Measurements from ENCODE around the gene MINPP1. TPM values are rescaled to one million over a fixed set of nuclear protein-coding genes. Genes with fewer than 3 reads are reported as not detected.
A peak's percentile ranks its signal among the peaks of the same experiment; 100 is the strongest.

The MINPP1 gene
- polyA plus RNA-seq, 1 of the 3 experiments (the other 2 are of a cell fraction): 23.7 TPM

DNA sequence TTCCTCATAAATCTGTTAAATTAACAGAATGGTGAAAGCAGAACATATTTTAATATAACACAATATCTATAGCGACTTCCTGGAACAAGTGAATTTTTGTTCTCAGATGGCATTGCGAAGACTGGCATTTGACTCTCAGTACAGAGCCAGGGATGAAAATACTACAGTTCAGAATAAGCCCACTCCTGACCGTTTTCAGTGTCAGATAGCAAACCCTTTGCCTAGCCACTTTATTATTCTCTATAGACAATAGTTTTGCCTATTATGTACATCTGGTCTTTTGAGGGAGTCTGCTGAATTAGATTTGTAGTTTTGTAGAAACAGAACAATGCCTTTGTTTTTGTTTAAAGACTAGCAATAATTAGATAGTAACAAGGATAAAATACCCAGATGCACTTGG, 2.3 kb downstream of the MINPP1 start:
- TF ChIP-seq POLR2AphosphoS5 (IDR thresholded peaks at IDR 0.05; ENCODE audit: low read depth, low read length) (no peak), MXI1 (IDR thresholded peaks at IDR 0.05; ENCODE audit: low read depth, low read length) (no peak), EZH2phosphoT487 (IDR thresholded peaks at IDR 0.05; ENCODE audit: borderline replicate concordance, low read depth) (no peak), ELF1 (IDR thresholded peaks at IDR 0.05) (no peak), RFX5 (IDR thresholded peaks at IDR 0.05; ENCODE audit: low read length) (no peak), CHD2 (IDR thresholded peaks at IDR 0.05; ENCODE audit: low read length, partially characterized antibody) (no peak), FOXJ3 (CRISPR knock-in tag; IDR thresholded peaks at IDR 0.05) (no peak), JUND (IDR thresholded peaks at IDR 0.05) (no peak), TCF12 (IDR thresholded peaks at IDR 0.05) (no peak), RCOR1 (IDR thresholded peaks at IDR 0.05; ENCODE audit: low read length) (no peak), RXRA (IDR thresholded peaks at IDR 0.05; ENCODE audit: borderline replicate concordance, low read depth) (no peak), NFIC (IDR thresholded peaks at IDR 0.05; ENCODE audit: borderline replicate concordance) (no peak), SMC3 (IDR thresholded peaks at IDR 0.05; ENCODE audit: low read depth, low read length) (no peak), RAD21 (IDR thresholded peaks at IDR 0.05; ENCODE audit: low read length) (no peak), FOSL2 (IDR thresholded peaks at IDR 0.05; ENCODE audit: borderline replicate concordance, low read depth) (no peak), EP300 (IDR thresholded peaks at IDR 0.05; ENCODE audit: borderline replicate concordance in 1 of 2, low read depth in 1 of 2, low read length in 1 of 2) (no peak), YY1 (IDR thresholded peaks at IDR 0.05; ENCODE audit: low read depth) (no peak)
- TF ChIP-seq, protein P1, sequence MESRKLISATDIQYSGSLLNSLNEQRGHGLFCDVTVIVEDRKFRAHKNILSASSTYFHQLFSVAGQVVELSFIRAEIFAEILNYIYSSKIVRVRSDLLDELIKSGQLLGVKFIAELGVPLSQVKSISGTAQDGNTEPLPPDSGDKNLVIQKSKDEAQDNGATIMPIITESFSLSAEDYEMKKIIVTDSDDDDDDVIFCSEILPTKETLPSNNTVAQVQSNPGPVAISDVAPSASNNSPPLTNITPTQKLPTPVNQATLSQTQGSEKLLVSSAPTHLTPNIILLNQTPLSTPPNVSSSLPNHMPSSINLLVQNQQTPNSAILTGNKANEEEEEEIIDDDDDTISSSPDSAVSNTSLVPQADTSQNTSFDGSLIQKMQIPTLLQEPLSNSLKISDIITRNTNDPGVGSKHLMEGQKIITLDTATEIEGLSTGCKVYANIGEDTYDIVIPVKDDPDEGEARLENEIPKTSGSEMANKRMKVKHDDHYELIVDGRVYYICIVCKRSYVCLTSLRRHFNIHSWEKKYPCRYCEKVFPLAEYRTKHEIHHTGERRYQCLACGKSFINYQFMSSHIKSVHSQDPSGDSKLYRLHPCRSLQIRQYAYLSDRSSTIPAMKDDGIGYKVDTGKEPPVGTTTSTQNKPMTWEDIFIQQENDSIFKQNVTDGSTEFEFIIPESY (IDR thresholded peaks at IDR 0.05; ENCODE audit: borderline replicate concordance, low read depth): no peak
- TF ChIP-seq, protein P2, sequence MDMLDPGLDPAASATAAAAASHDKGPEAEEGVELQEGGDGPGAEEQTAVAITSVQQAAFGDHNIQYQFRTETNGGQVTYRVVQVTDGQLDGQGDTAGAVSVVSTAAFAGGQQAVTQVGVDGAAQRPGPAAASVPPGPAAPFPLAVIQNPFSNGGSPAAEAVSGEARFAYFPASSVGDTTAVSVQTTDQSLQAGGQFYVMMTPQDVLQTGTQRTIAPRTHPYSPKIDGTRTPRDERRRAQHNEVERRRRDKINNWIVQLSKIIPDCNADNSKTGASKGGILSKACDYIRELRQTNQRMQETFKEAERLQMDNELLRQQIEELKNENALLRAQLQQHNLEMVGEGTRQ (IDR thresholded peaks at IDR 0.05; ENCODE audit: borderline replicate concordance, low read depth, low read length): no peak
- TF ChIP-seq, protein P3, sequence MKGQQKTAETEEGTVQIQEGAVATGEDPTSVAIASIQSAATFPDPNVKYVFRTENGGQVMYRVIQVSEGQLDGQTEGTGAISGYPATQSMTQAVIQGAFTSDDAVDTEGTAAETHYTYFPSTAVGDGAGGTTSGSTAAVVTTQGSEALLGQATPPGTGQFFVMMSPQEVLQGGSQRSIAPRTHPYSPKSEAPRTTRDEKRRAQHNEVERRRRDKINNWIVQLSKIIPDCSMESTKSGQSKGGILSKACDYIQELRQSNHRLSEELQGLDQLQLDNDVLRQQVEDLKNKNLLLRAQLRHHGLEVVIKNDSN (IDR thresholded peaks at IDR 0.05; ENCODE audit: borderline replicate concordance, low read depth): no peak
- H3K9ac ChIP-seq: peak overlapping the region; percentile 77; the same call in 1 of the 2 replicates

More for the DNA sequence above, 2.3 kb downstream of the MINPP1 start:
- H3K79me2 ChIP-seq (ENCODE audit: insufficient read depth): peaks cover 49% of the 10 kb centered on the region
- peaks cover 7% of the 10 kb centered on the region for H3F3A ChIP-seq (replicated peaks; ENCODE audit: insufficient read depth)
- H3K4me1 ChIP-seq (ENCODE audit: control insufficient read depth in 1 of 2, insufficient read depth in 2 of 2, low read depth in 1 of 2, low read length in 1 of 2): peaks cover 0 to 16% of the 10 kb centered on the region in 2 experiments; a peak in 3 of 4 replicates
- H3K36me3 ChIP-seq (replicated peaks in 1 of 2; ENCODE audit: control insufficient read depth in 1 of 2, insufficient read depth in 2 of 2, low read length in 1 of 2): peaks cover 41% of the 10 kb centered on the region in 2 experiments
- H4K20me1 ChIP-seq (ENCODE audit: insufficient read depth): peaks cover 17% of the 10 kb centered on the region; the same call in 1 of the 2 replicates
- ChIA-PET CTCF (interaction anchor here (0.6 to 0.8 kb wide), 2 partner anchors 26 to 568 kb away, joined by 3 read pairs; no protein-coding TSS in a partner anchor), POLR2A (no interaction called here)
- 60% methylated on average over 3 of the region's 3 CpGs for WGBS (ENCODE audit: low lambda C conversion rate)
- no peak overlapping the region for H2AFZ ChIP-seq (ENCODE audit: low read depth)
- peak overlapping the region; percentile 93 to 100 for H3K4me3 ChIP-seq (ENCODE audit: low read depth in 2 of 2, low read length in 1 of 2)
- H3K27me3 ChIP-seq (ENCODE audit: insufficient read depth): no peaks in the 10 kb centered on the region
- H3K4me2 ChIP-seq: peak overlapping the region; percentile 91
- no peak for DNase-seq
- H3K27ac ChIP-seq (ENCODE audit: low read depth in 2 of 2, low read length in 1 of 2): no peak overlapping the region; a peak in 2 of 4 replicates
- no peaks in the 10 kb centered on the region for H3K9me3 ChIP-seq
- H3K9me2 ChIP-seq: no peaks in the 10 kb centered on the region

Measured in SK-N-SH (cell line).